Medulla oblongata (tissue), 1 donor: ENCODE measurements around the gene CRYGS.
"Not testable (repeated sequence)": the region's sequence is repeated elsewhere in the genome, so short reads cannot be mapped to it uniquely, and the experiment has no call there.

Experiments
- DNase-seq: peaks from one replicate; pipeline ENCODE4 v3.0.0-alpha.2; 2015; ENCODE audit errors: extremely low spot score

The CRYGS gene

GRCh38 chr3:186519021-186519658 lies 25.0 kb downstream of the CRYGS start:
- DNase-seq = no peak

GRCh38 chr3:186517218-186517617 lies 27.0 kb downstream of the CRYGS start:
- DNase-seq = no peak

- no peak for DNase-seq
Measured at GRCh38 chr3:186516646-186517045, 27.5 kb downstream of the CRYGS start.

GRCh38 chr3:186515125-186515524 lies 29.1 kb downstream of the CRYGS start:
- no peak for DNase-seq

DNA sequence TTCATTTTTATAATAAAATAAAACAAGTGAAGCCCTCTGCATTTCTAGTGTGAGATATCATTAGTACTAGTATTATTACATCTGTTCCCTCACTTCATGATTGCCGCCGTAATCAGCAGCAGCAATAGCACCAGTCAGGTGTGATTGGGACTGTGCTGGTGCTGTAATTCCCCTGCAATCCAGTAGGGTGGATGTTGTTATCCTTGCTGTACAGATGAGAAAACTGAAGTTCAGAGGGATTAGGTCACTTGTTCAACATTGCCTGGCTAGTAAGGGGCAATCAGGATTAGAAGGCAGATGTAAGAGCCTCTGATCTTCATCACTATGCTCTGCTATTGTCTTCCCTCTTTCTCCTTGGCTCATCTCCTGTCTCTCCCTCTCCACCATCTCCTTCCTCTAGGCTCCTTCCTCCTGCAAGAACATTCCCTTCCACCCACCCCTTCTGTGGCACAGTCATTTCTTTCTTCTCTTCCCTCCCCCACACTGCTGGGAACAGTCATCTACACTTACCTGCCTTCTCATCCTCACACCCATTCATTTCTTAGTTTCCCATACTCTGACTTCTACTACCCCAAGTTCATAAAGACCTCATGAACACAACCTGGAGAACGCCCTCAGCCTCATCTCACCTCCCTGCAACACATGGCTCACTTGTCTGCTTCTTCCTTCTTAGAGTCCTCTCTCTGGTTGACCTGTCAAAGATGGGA lies 29.7 kb downstream of the CRYGS start:
- DNase-seq = no peak

DNA sequence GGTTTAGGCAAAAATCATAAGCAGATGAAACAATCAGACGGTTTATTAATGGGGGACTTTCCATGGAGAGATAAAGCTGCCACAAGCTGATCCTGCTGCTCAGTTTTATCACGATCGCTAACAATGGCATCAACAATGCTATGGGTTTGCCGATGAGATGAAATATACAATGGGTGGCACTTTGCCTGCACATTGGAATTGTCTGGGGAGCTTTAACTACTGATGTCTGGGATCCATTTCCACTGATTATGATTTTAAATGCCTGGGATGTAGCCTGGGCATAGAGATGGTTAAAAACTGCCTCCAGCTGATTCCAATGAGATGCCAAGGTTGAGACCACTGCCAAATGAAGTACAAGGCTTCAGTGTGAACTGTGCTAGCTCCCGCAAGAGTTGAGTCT lies 30.8 kb downstream of the CRYGS start:
- DNase-seq = no peak

- DNase-seq = no peak
Measured at GRCh38 chr3:186512570-186513302, 31.4 kb downstream of the CRYGS start.

GRCh38 chr3:186511702-186512101 lies 32.5 kb downstream of the CRYGS start:
- DNase-seq = no peak

DNA sequence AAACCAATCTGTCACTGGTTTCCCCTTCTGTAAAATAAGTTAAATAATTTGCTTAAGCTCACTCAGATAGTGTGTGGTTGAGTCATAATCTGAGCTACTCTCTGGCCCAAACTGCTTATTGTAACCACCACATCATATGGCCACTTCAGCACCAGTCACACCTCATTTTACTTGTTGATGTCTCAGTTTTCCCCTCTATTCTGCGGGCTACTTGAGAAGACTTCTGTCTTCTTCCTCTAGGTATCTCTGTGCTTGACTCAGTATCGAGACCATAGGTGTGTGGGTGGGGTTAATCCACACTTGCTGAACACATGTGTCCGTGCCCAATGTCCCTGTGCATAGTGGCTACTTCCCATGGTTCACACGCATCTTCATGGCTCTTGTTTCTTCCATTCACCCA lies 32.9 kb downstream of the CRYGS start:
- DNase-seq = no peak

DNA sequence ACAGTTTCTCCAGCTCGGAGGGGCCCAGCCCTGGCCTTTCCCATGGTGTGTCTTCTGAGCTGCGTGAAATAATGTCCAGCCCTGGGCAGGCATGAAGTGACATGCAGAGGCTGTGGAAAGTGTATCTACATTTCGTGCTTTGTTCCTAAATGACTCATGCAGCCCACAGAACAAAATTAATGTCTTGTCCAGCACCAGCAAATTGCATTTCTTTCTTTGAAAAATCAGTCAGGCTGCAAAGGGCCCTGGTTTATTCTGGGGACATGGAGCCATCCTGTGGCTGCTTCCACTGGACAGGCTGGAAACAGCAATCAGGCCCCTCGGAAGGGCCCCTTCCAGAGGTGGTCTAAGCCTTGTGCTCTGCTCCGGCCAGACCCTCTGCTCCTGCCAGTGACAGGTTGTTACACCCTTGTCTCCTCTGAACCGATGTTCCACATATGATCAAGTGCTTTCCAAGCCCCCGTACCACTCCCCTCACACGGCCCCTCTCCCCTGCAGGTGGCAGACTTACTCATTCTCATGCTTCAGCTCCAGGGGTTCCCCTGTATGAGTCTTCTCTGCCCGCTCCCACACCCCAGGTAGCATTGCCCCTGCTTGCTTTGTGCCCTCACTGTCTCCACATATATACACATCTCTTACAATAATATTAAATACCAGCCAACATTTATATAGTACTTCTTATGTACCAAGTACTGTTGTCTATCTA lies 33.7 kb downstream of the CRYGS start:
- no peak for DNase-seq

GRCh38 chr3:186509423-186509822 lies 34.8 kb downstream of the CRYGS start:
- DNase-seq = no peak

- no peak for DNase-seq
Measured at GRCh38 chr3:186506857-186507256, 37.3 kb downstream of the CRYGS start.

- DNase-seq = no peak
Measured at GRCh38 chr3:186506191-186506739, 37.9 kb downstream of the CRYGS start.

DNA sequence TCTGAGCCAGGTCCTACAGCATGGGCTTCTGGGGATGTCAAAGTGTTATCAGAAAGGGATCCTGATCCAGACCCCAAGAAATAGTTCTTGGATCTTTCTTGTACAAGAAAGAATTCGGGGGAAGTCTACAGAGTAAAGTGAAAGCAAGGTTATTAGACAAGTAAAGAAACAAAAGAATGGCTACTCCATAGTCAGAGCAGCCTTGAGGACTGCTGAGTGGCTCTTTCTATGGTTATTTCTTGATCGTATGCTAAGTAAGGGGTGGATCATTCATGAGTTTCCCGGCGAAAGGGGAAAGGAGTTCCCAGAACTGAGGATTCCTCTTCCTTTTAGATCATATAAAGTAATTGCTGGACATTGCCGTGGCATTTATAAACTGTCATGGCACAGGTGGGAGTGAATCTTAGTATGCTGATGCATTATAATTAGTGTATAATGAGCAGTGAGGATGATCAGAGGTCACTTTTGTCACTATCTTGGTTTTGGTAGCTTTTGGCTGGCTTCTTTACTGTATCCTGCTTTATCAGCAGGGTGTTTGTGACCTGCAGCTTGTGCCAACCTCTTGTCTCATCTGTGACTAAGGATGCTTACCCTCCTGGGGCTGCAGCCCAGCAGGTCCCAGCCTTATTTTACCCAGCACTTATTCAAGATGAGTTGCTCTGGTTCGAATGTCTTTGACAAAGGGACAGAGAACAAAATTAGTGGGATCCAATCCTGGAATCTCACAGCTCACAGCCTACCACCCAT lies 41.0 kb downstream of the CRYGS start:
- no peak for DNase-seq

DNA sequence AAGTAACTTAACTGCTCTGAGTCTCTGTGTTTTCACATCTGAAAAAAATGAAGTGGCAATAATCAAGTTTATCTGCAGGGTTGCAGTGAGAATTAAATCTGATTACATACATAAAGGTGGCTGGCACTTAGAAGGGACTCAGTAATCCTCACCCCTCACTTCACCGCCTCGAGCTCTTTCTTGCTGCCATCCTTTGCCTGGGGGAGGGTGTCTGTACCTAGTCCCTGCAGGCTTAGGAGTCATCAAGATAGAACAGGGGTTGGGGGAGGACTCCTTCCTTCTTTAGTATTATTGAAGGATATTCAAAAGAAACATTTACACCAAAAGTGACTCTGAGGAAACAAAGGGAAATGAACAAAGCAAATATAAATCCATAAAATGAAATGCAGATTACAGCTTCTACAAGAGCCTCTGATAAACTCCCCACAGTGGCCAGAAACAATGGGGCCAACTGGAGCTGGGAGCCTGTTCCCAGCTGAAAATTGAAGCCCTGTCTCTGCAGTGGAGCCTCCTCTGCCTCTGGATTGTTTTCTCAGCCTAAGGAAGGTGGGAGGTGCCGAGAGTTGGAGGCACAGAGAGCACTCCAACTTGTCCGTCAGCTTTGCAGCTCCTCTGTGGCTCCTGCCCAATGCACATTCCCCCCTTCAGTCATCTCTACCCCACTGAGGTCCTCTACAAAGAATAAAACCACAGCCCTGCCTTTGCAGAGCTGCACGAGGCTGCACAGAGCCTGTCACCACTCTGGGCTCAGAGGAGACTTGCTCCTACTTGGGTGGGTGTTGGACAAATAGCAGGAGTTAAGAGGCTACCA lies 41.8 kb downstream of the CRYGS start:
- DNase-seq = no peak

- not testable (repeated sequence) for DNase-seq
Measured at GRCh38 chr3:186499949-186500348, 44.2 kb downstream of the CRYGS start.

DNA sequence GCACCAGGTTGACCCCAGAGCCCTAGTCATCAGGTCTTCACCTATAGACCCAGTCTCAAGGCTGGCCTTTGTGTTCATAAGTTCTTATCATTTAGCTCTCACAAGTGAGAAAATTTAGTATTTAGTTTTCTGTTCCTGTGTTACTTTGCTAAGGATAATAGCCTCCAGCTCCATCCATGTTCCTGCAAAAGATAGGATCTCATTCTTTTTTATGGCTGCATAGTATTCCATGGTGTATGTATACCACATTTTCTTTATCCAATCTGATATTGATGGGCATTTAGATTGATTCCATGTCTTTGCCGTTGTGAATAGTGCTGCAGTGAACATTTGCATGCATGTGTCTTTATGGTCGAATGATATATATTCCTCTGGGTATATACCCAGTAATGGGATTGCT lies 46.2 kb downstream of the CRYGS start:
- DNase-seq = not testable (repeated sequence)

DNA sequence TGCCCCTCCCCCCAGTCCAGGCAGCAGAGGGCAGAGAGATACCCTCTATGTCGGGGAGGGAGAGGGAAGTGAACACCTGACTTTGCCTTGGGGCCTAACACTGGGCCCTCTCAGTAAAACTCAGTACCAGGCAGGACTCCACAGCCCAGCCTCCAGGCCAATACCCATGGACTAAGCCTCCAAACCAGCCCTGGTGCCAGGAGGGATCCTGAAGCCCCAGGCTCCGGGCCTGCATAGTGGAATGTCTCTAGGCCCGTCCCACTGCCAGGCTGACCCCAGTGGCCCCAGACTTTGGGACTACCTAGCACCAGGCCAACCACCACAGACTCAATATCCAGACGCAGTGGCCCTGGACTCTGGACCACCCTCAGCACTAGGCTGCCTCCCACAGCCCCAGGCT lies 46.6 kb downstream of the CRYGS start:
- DNase-seq = no peak

- no peak for DNase-seq
Measured at GRCh38 chr3:186496635-186497034, 47.5 kb downstream of the CRYGS start.

DNA sequence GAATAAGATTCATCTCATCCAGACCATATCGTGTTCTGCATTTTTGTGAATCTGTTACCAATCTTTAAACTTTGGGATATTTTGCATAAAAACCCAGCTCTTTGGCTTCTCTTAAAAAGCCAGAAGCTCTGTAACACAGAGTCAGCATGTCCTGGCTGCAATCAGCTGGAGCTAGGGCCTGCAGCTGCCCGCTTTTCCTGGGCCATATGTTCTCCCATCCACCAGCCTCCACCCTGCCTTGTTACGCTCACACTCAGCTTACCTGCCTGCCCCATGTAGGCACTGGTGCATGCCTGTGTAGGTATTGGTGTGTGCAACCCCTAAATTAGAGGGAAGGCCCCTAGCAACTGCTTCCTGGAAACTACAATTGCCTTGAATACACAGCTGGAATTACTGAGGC lies 48.2 kb downstream of the CRYGS start:
- DNase-seq = no peak
